ENCODE results near the gene KIF3B.

Gene KIF3B

GRCh38 chr20:32296412-32296811 is 19.0 kb downstream of the KIF3B start:
- H3K36me3 Mint-ChIP-seq (ENCODE audit: low read depth), result no peaks in the 10 kb centered on the region
- no peaks in the 10 kb centered on the region for H3K27me3 Mint-ChIP-seq
- intact Hi-C loops (cut with micrococcal nuclease), result no loop called here
- no peak overlapping the region for H3K27ac Mint-ChIP-seq
- H3K4me3 Mint-ChIP-seq, result no peak overlapping the region
- H3K4me1 Mint-ChIP-seq (ENCODE audit: low read depth), result no peaks in the 10 kb centered on the region
- H3K9me3 Mint-ChIP-seq, result no peaks in the 10 kb centered on the region

- Mint-ChIP-seq H3K9me3 (no peaks in the 10 kb centered on the region), H3K27ac (no peak overlapping the region), H3K36me3 (ENCODE audit: low read depth) (no peaks in the 10 kb centered on the region), H3K4me1 (ENCODE audit: low read depth) (no peaks in the 10 kb centered on the region), H3K27me3 (no peaks in the 10 kb centered on the region), H3K4me3 (no peak overlapping the region)
- intact Hi-C loops (cut with micrococcal nuclease), result no loop called here
Observed at GRCh38 chr20:32296819-32297420, 19.5 kb downstream of the KIF3B start.

- Mint-ChIP-seq H3K4me1 (ENCODE audit: low read depth) (no peaks in the 10 kb centered on the region), H3K36me3 (ENCODE audit: low read depth) (no peaks in the 10 kb centered on the region), H3K27ac (no peak overlapping the region), H3K4me3 (no peak overlapping the region), H3K27me3 (no peaks in the 10 kb centered on the region), H3K9me3 (no peaks in the 10 kb centered on the region)
- intact Hi-C loops (cut with micrococcal nuclease), result no loop called here
Observed at GRCh38 chr20:32297439-32297838, 20.0 kb downstream of the KIF3B start.

GRCh38 chr20:32300647-32301046 is 23.2 kb downstream of the KIF3B start:
- no peaks in the 10 kb centered on the region for H3K27me3 Mint-ChIP-seq
- H3K9me3 Mint-ChIP-seq, result no peaks in the 10 kb centered on the region
- H3K27ac Mint-ChIP-seq, result no peak overlapping the region
- H3K4me1 Mint-ChIP-seq (ENCODE audit: low read depth), result no peaks in the 10 kb centered on the region
- no peaks in the 10 kb centered on the region for H3K36me3 Mint-ChIP-seq (ENCODE audit: low read depth)
- intact Hi-C loops (cut with micrococcal nuclease), result no loop called here
- H3K4me3 Mint-ChIP-seq, result no peak overlapping the region

- no peaks in the 10 kb centered on the region for H3K9me3 Mint-ChIP-seq
- no peak overlapping the region for H3K4me3 Mint-ChIP-seq
- no peaks in the 10 kb centered on the region for H3K4me1 Mint-ChIP-seq (ENCODE audit: low read depth)
- H3K36me3 Mint-ChIP-seq (ENCODE audit: low read depth), result no peaks in the 10 kb centered on the region
- no peak overlapping the region for H3K27ac Mint-ChIP-seq
- intact Hi-C loops (cut with micrococcal nuclease), result no loop called here
- H3K27me3 Mint-ChIP-seq, result no peaks in the 10 kb centered on the region
Observed at GRCh38 chr20:32301719-32302506, 24.5 kb downstream of the KIF3B start.

GRCh38 chr20:32302507-32302872 is 25.0 kb downstream of the KIF3B start:
- Mint-ChIP-seq H3K27me3 (no peaks in the 10 kb centered on the region), H3K9me3 (no peaks in the 10 kb centered on the region), H3K4me1 (ENCODE audit: low read depth) (no peaks in the 10 kb centered on the region), H3K27ac (no peak overlapping the region), H3K36me3 (ENCODE audit: low read depth) (no peaks in the 10 kb centered on the region), H3K4me3 (no peak overlapping the region)
- intact Hi-C loops (cut with micrococcal nuclease), result no loop called here

- no peak overlapping the region for H3K27ac Mint-ChIP-seq
- H3K36me3 Mint-ChIP-seq (ENCODE audit: low read depth), result no peaks in the 10 kb centered on the region
- H3K9me3 Mint-ChIP-seq, result no peaks in the 10 kb centered on the region
- no peaks in the 10 kb centered on the region for H3K4me1 Mint-ChIP-seq (ENCODE audit: low read depth)
- intact Hi-C loops (cut with micrococcal nuclease), result no loop called here
- no peak overlapping the region for H3K4me3 Mint-ChIP-seq
- no peaks in the 10 kb centered on the region for H3K27me3 Mint-ChIP-seq
Observed at GRCh38 chr20:32304131-32304746, 26.8 kb downstream of the KIF3B start.

- Mint-ChIP-seq H3K27me3 (no peaks in the 10 kb centered on the region), H3K4me3 (no peak overlapping the region), H3K4me1 (ENCODE audit: low read depth) (no peaks in the 10 kb centered on the region), H3K27ac (no peak overlapping the region), H3K36me3 (ENCODE audit: low read depth) (peaks cover 55% of the 10 kb centered on the region), H3K9me3 (no peaks in the 10 kb centered on the region)
- intact Hi-C loops (cut with micrococcal nuclease), result no loop called here
Observed at GRCh38 chr20:32312718-32313424, 35.4 kb downstream of the KIF3B start.

GRCh38 chr20:32314768-32315167 is 37.3 kb downstream of the KIF3B start:
- H3K4me1 Mint-ChIP-seq (ENCODE audit: low read depth), result no peaks in the 10 kb centered on the region
- no peak overlapping the region for H3K4me3 Mint-ChIP-seq
- peaks cover 64% of the 10 kb centered on the region for H3K36me3 Mint-ChIP-seq (ENCODE audit: low read depth)
- H3K27ac Mint-ChIP-seq, result no peak overlapping the region
- no peaks in the 10 kb centered on the region for H3K9me3 Mint-ChIP-seq
- intact Hi-C loops (cut with micrococcal nuclease), result no loop called here
- H3K27me3 Mint-ChIP-seq, result no peaks in the 10 kb centered on the region

GRCh38 chr20:32315399-32315798 is 37.9 kb downstream of the KIF3B start:
- H3K9me3 Mint-ChIP-seq, result no peaks in the 10 kb centered on the region
- H3K27ac Mint-ChIP-seq, result no peak overlapping the region
- intact Hi-C loops (cut with micrococcal nuclease), result no loop called here
- H3K27me3 Mint-ChIP-seq, result no peaks in the 10 kb centered on the region
- no peak overlapping the region for H3K4me3 Mint-ChIP-seq
- no peaks in the 10 kb centered on the region for H3K4me1 Mint-ChIP-seq (ENCODE audit: low read depth)
- peaks cover 58% of the 10 kb centered on the region for H3K36me3 Mint-ChIP-seq (ENCODE audit: low read depth)

GRCh38 chr20:32315891-32316290 is 38.4 kb downstream of the KIF3B start:
- no peaks in the 10 kb centered on the region for H3K27me3 Mint-ChIP-seq
- H3K4me1 Mint-ChIP-seq (ENCODE audit: low read depth), result no peaks in the 10 kb centered on the region
- no peaks in the 10 kb centered on the region for H3K9me3 Mint-ChIP-seq
- peaks cover 53% of the 10 kb centered on the region for H3K36me3 Mint-ChIP-seq (ENCODE audit: low read depth)
- intact Hi-C loops (cut with micrococcal nuclease), result no loop called here
- no peak overlapping the region for H3K27ac Mint-ChIP-seq
- no peak overlapping the region for H3K4me3 Mint-ChIP-seq

GRCh38 chr20:32316667-32317066 is 39.2 kb downstream of the KIF3B start:
- intact Hi-C loops (cut with micrococcal nuclease), result no loop called here
- Mint-ChIP-seq H3K36me3 (ENCODE audit: low read depth) (peaks cover 49% of the 10 kb centered on the region), H3K4me1 (ENCODE audit: low read depth) (no peaks in the 10 kb centered on the region), H3K4me3 (no peak overlapping the region), H3K27me3 (no peaks in the 10 kb centered on the region), H3K9me3 (no peaks in the 10 kb centered on the region), H3K27ac (no peak overlapping the region)

- Mint-ChIP-seq H3K4me1 (ENCODE audit: low read depth) (no peaks in the 10 kb centered on the region), H3K9me3 (no peaks in the 10 kb centered on the region), H3K36me3 (ENCODE audit: low read depth) (peaks cover 38% of the 10 kb centered on the region), H3K27me3 (no peaks in the 10 kb centered on the region), H3K27ac (no peak overlapping the region), H3K4me3 (no peak overlapping the region)
- intact Hi-C loops (cut with micrococcal nuclease), result no loop called here
Observed at GRCh38 chr20:32319100-32319499, 41.6 kb downstream of the KIF3B start.

- Mint-ChIP-seq H3K27me3 (no peaks in the 10 kb centered on the region), H3K4me3 (no peak overlapping the region), H3K9me3 (no peaks in the 10 kb centered on the region), H3K36me3 (ENCODE audit: low read depth) (peaks cover 33% of the 10 kb centered on the region), H3K27ac (no peak overlapping the region), H3K4me1 (ENCODE audit: low read depth) (no peaks in the 10 kb centered on the region)
- intact Hi-C loops (cut with micrococcal nuclease), result no loop called here
Observed at GRCh38 chr20:32320305-32320704, 42.9 kb downstream of the KIF3B start.

All from dendritic cell treated with granulocyte-macrophage colony-stimulating factor and Interleukin-4, amounts not matched to agents 40 ng/mL and 50 ng/mL, for 4 days (primary cell).